ENCODE measurements around the gene CCDC183.

- TF ChIP-seq CTCF (IDR thresholded peaks at IDR 0.05) (no peak), POLR2A (IDR thresholded peaks at IDR 0.05) (no peak)
Measured at GRCh38 chr9:136764301-136764891, 31.7 kb upstream of the CCDC183 start, which contains the start of gene LCN15.
